Activated T-helper 1 cell treated with Interleukin-2 at 50 U/mL for 16 hours (primary cell): ENCODE data around the gene SREBF1.
A peak's percentile ranks its signal among the peaks of the same experiment; 100 is the strongest.

ENCODE experiments used
- DNase-seq: peaks from one replicate; pipeline ENCODE4 v3.0.0-alpha.2; 2020; ENCODE audit warnings: low read depth

SREBF1 gene

GRCh38 chr17:17836818-17837379 lies at the start of gene SREBF1:
SREBF1 (minus strand) TSS chr17:17836986; CDS start chr17:17836817, 169 bp downstream.
- DNase-seq = peak; percentile 39

- no peak for DNase-seq
Measured at GRCh38 chr17:17886226-17886625, 49.4 kb upstream of the SREBF1 start.

GRCh38 chr17:17884391-17885357 lies 47.9 kb upstream of the SREBF1 start:
- no peak for DNase-seq

- no peak for DNase-seq
Measured at GRCh38 chr17:17883801-17884200, 47.0 kb upstream of the SREBF1 start.

GRCh38 chr17:17882082-17882581 lies 45.3 kb upstream of the SREBF1 start:
- no peak for DNase-seq

- DNase-seq = no peak
Measured at GRCh38 chr17:17880577-17881196, 43.9 kb upstream of the SREBF1 start.

- no peak for DNase-seq
Measured at GRCh38 chr17:17877529-17878358, 41.0 kb upstream of the SREBF1 start.

- no peak for DNase-seq
Measured at GRCh38 chr17:17876959-17877528, 40.3 kb upstream of the SREBF1 start.

- no peak for DNase-seq
Measured at GRCh38 chr17:17874478-17874877, 37.7 kb upstream of the SREBF1 start.

- no peak for DNase-seq
Measured at GRCh38 chr17:17873450-17873991, 36.7 kb upstream of the SREBF1 start.

GRCh38 chr17:17872547-17873345 lies 36.0 kb upstream of the SREBF1 start:
- no peak for DNase-seq

GRCh38 chr17:17871913-17872312 lies 35.1 kb upstream of the SREBF1 start:
- DNase-seq = no peak

- no peak for DNase-seq
Measured at GRCh38 chr17:17870247-17870646, 33.5 kb upstream of the SREBF1 start.

- DNase-seq = no peak
Measured at GRCh38 chr17:17868641-17869522, 32.1 kb upstream of the SREBF1 start.

- DNase-seq = no peak
Measured at GRCh38 chr17:17866897-17867296, 30.1 kb upstream of the SREBF1 start.

- DNase-seq = no peak
Measured at GRCh38 chr17:17866425-17866824, 29.6 kb upstream of the SREBF1 start.

- DNase-seq = no peak
Measured at GRCh38 chr17:17865035-17865434, 28.2 kb upstream of the SREBF1 start.

- DNase-seq = no peak
Measured at GRCh38 chr17:17860766-17861107, 24.0 kb upstream of the SREBF1 start.
